Measurements from ENCODE around the gene USB1. TPM values are rescaled to one million over a fixed set of nuclear protein-coding genes. Genes with fewer than 3 reads are reported as not detected.

The USB1 gene
- total RNA-seq, 2 experiments from 2014 or later = 30.6 to 32.3 TPM

DNA sequence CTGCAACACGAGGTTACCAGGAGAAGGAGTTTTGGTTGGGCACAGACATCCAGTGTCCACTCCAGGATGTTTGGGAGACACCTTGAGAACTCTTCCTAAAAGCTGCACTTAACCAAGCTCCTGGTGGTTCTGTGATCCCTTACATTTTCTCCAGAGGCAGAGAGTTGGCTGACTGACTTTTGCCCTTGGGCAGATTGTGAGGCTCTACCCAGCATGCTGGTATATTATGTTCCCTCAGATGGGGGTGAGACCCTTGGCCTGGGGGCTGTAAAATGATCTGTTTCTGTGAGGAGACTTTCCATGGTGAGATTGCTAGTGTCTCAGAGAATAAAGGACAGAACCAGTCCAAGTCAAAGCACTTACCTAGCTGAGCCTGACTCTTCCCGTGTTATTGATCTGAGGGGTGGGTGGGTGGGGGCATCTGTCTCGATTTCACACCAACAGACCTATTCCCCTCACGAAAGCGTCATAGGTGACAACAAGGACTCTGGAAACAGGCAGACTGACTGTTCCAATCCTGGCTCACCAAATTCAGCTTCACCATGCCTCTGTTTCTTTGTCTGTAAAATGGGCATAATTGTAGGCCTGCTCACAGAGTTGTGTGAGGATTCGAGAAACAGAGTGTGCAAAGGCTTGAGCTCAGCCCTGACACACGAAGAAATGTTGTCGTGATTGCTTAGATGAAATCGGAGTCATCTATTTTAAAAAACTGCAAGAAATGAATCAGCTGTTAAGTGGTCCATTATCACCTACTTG is 12.2 kb downstream of the USB1 start:
- CTCF ChIA-PET = interaction anchor here (0.6 to 2.2 kb wide), 5 partner anchors 8 to 219 kb away, joined by 3 to 8 read pairs (median 4); no protein-coding TSS in a partner anchor

GRCh38 chr16:58016840-58017446 is 15.7 kb downstream of the USB1 start:
- Mint-ChIP-seq H3K36me3 (ENCODE audit: low read depth) (peaks cover 9% of the 10 kb centered on the region), H3K27ac (no peak overlapping the region)
- no peak for DNase-seq

More for the DNA sequence above, 12.2 kb downstream of the USB1 start:
- H3K36me3 Mint-ChIP-seq (ENCODE audit: low read depth) = peaks cover 14% of the 10 kb centered on the region
- H3K4me1 Mint-ChIP-seq (ENCODE audit: low read depth) = no peaks in the 10 kb centered on the region
- no peak for DNase-seq
- H3K4me3 Mint-ChIP-seq = no peak overlapping the region
- H3K27me3 Mint-ChIP-seq (ENCODE audit: low read depth) = no peaks in the 10 kb centered on the region
- intact Hi-C loops (cut with micrococcal nuclease) = no loop called here
- no peak overlapping the region for H3K27ac Mint-ChIP-seq
- no peaks in the 10 kb centered on the region for H3K9me3 Mint-ChIP-seq

DNA sequence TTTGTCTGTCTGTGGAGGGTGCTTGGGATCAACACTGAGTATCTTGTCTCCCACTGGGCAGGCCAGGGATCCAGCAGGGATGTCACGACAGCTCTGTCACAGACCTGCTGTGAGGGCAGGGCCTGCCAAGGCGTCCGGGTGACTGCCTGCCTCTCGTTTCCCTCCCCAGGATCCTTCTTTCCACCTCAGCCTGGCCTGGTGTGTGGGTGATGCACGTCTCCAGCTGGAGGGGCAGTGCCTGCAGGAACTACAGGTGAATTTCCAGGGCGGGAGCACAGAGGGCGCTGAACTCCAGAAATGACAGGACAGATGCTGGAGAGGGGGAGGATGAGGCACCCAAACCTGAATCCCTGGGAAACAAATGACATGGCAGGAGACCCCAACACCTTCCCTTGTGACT is 17.6 kb downstream of the USB1 start:
- Mint-ChIP-seq H3K27me3 (ENCODE audit: low read depth) (no peaks in the 10 kb centered on the region), H3K4me3 (no peak overlapping the region), H3K27ac (no peak overlapping the region), H3K9me3 (no peaks in the 10 kb centered on the region), H3K4me1 (ENCODE audit: low read depth) (peaks cover 8% of the 10 kb centered on the region), H3K36me3 (ENCODE audit: low read depth) (peaks cover 3% of the 10 kb centered on the region)
- intact Hi-C loops (cut with micrococcal nuclease) = no loop called here
- no peak for DNase-seq
- CTCF ChIA-PET = interaction anchor here (1.2 kb wide), 1 partner anchor 103 kb away, joined by 6 read pairs; no protein-coding TSS in a partner anchor

More at GRCh38 chr16:58016840-58017446, 15.7 kb downstream of the USB1 start:
- Mint-ChIP-seq H3K4me1 (ENCODE audit: low read depth) (peaks cover 8% of the 10 kb centered on the region), H3K4me3 (no peak overlapping the region), H3K27me3 (ENCODE audit: low read depth) (no peaks in the 10 kb centered on the region), H3K9me3 (no peaks in the 10 kb centered on the region)
- intact Hi-C loops (cut with micrococcal nuclease) = no loop called here
- CTCF ChIA-PET = no interaction called here

- Mint-ChIP-seq H3K27ac (peak overlapping the region; percentile 12), H3K9me3 (no peaks in the 10 kb centered on the region), H3K4me1 (ENCODE audit: low read depth) (peaks cover 14% of the 10 kb centered on the region), H3K27me3 (ENCODE audit: low read depth) (no peaks in the 10 kb centered on the region), H3K36me3 (ENCODE audit: low read depth) (peaks cover 3% of the 10 kb centered on the region), H3K4me3 (no peak overlapping the region)
- intact Hi-C loops (cut with micrococcal nuclease) = loop anchor here (1.0 to 10.0 kb wide), 4 partner anchors 109 to 715 kb away; partner anchors contain the start of genes CFAP20 and GOT2
- DNase-seq = no peak
- CTCF ChIA-PET = interaction anchor here (1.2 kb wide), 1 partner anchor 102 kb away, joined by 6 read pairs; no protein-coding TSS in a partner anchor
Observed at GRCh38 chr16:58019866-58020538, 18.8 kb downstream of the USB1 start.

- H3K36me3 Mint-ChIP-seq (ENCODE audit: low read depth) = peaks cover 3% of the 10 kb centered on the region
- H3K9me3 Mint-ChIP-seq = no peaks in the 10 kb centered on the region
- no peak overlapping the region for H3K27ac Mint-ChIP-seq
- intact Hi-C loops (cut with micrococcal nuclease) = loop anchor here (1.0 to 10.0 kb wide), 4 partner anchors 108 to 714 kb away; partner anchors contain the start of genes CFAP20 and GOT2
- no peaks in the 10 kb centered on the region for H3K27me3 Mint-ChIP-seq (ENCODE audit: low read depth)
- CTCF ChIA-PET = interaction anchor here (1.1 kb wide), 1 partner anchor 101 kb away, joined by 4 read pairs; no protein-coding TSS in a partner anchor
- H3K4me1 Mint-ChIP-seq (ENCODE audit: low read depth) = peaks cover 15% of the 10 kb centered on the region
- DNase-seq = peak; percentile 84
- no peak overlapping the region for H3K4me3 Mint-ChIP-seq
Observed at GRCh38 chr16:58020628-58021521, 19.7 kb downstream of the USB1 start.

GRCh38 chr16:58021661-58022551 is 20.7 kb downstream of the USB1 start:
- no peak for DNase-seq
- Mint-ChIP-seq H3K27me3 (ENCODE audit: low read depth) (no peaks in the 10 kb centered on the region), H3K36me3 (ENCODE audit: low read depth) (peaks cover 3% of the 10 kb centered on the region), H3K27ac (no peak overlapping the region), H3K4me3 (no peak overlapping the region), H3K4me1 (ENCODE audit: low read depth) (peaks cover 15% of the 10 kb centered on the region), H3K9me3 (no peaks in the 10 kb centered on the region)
- CTCF ChIA-PET = interaction anchor here (1.1 kb wide), 1 partner anchor 100 kb away, joined by 4 read pairs; no protein-coding TSS in a partner anchor
- intact Hi-C loops (cut with micrococcal nuclease) = loop anchor here (5.0 to 10.0 kb wide), 2 partner anchors 465 to 713 kb away; partner anchors contain the start of gene GOT2

- no peak for DNase-seq
- no peaks in the 10 kb centered on the region for H3K27me3 Mint-ChIP-seq (ENCODE audit: low read depth)
- CTCF ChIA-PET = interaction anchor here (0.6 to 2.2 kb wide), 6 partner anchors 9 to 174 kb away, joined by 3 to 10 read pairs (median 4); no protein-coding TSS in a partner anchor
- intact Hi-C loops (cut with micrococcal nuclease) = loop anchor here (5.0 to 10.0 kb wide), 2 partner anchors 465 to 712 kb away; partner anchors contain the start of gene GOT2
- peaks cover 15% of the 10 kb centered on the region for H3K4me1 Mint-ChIP-seq (ENCODE audit: low read depth)
- no peaks in the 10 kb centered on the region for H3K9me3 Mint-ChIP-seq
- no peak overlapping the region for H3K4me3 Mint-ChIP-seq
- H3K27ac Mint-ChIP-seq = no peak overlapping the region
- H3K36me3 Mint-ChIP-seq (ENCODE audit: low read depth) = peaks cover 3% of the 10 kb centered on the region
Observed at GRCh38 chr16:58022601-58023371, 21.6 kb downstream of the USB1 start.

- Mint-ChIP-seq H3K4me3 (peak overlapping the region; percentile 79), H3K9me3 (no peaks in the 10 kb centered on the region), H3K27me3 (ENCODE audit: low read depth) (no peaks in the 10 kb centered on the region), H3K36me3 (ENCODE audit: low read depth) (peaks cover 3% of the 10 kb centered on the region), H3K4me1 (ENCODE audit: low read depth) (peaks cover 15% of the 10 kb centered on the region), H3K27ac (no peak overlapping the region)
- intact Hi-C loops (cut with micrococcal nuclease) = loop anchor here (1.0 to 10.0 kb wide), 6 partner anchors 105 to 710 kb away; partner anchors contain the start of genes CFAP20, CSNK2A2, GINS3 and GOT2
- peak; percentile 27 for DNase-seq
- CTCF ChIA-PET = interaction anchor here (0.5 to 2.2 kb wide), 5 partner anchors 20 to 475 kb away, joined by 3 to 10 read pairs (median 5); no protein-coding TSS in a partner anchor
Observed at GRCh38 chr16:58024486-58025350, 23.5 kb downstream of the USB1 start.

DNA sequence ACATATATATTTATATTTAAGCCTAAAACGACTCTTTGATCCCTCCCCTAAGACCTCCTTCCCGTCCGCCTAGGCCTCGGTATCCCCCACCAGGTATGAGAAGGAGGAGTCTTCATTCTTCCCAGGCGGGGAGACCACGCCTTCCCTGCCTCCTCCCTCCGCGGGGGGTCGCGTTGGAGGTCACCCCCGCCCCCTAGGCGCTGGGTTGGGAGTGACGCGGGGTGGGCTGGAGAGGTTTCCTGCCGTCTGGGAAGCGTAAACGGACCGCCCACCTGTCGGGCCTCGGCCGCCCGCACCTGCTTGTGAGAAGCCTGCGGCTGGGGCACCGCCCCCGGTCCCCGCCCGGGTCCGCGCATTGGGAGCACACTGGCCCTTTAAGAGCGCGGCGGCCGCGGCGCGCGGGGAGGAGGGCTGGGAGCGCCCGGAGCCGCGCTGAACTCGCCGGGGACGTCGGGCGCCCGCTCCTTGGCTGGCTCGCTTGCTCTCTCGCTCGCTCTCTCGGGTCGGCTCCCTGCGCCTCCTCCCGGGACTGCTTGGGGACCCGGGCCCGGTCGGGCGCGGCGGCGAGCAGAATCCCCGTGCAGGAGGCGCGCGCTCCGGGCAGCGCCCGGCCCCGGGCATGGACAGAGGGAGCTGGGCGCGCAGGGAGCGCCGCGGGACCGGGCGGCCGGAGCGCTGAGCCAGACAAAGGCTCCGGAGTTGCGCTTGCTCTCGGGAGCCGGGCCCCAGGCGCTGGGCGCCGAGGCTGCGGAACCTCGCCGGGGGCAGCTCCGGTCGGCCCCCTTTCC is 24.3 kb downstream of the USB1 start, which contains the start of gene MMP15:
Gene MMP15 (plus strand): TSS at position 404 of the 788 bp plus-strand sequence. CDS start 597 bp downstream, outside the sequence.
- intact Hi-C loops (cut with micrococcal nuclease) = loop anchor here (1.0 to 10.0 kb wide), 5 partner anchors 104 to 709 kb away; partner anchors contain the start of genes CFAP20, CSNK2A2, GINS3 and GOT2
- no peaks in the 10 kb centered on the region for H3K9me3 Mint-ChIP-seq
- H3K36me3 Mint-ChIP-seq (ENCODE audit: low read depth) = peaks cover 2% of the 10 kb centered on the region
- no peaks in the 10 kb centered on the region for H3K27me3 Mint-ChIP-seq (ENCODE audit: low read depth)
- peaks cover 10% of the 10 kb centered on the region for H3K4me1 Mint-ChIP-seq (ENCODE audit: low read depth)
- H3K27ac Mint-ChIP-seq = no peak within 1 kb of the TSS
- H3K4me3 Mint-ChIP-seq = peak within 1 kb of the TSS; percentile 79
- CTCF ChIA-PET = interaction anchor here (0.5 to 2.0 kb wide), 4 partner anchors 17 to 476 kb away, joined by 3 to 8 read pairs (median 4); no protein-coding TSS in a partner anchor
- DNase-seq = peak; percentile 60

Measured in activated naive CD4-positive, alpha-beta T cell treated with anti-CD3 and anti-CD28 coated beads for 36 hours (primary cell).